Measurements from ENCODE around the gene NPPA. TPM values are rescaled to one million over a fixed set of nuclear protein-coding genes. Genes with fewer than 3 reads are reported as not detected.
A peak's percentile ranks its signal among the peaks of the same experiment; 100 is the strongest.

The NPPA gene
- total RNA-seq, 1 donor from 2014 or later = 1,100 TPM

DNA sequence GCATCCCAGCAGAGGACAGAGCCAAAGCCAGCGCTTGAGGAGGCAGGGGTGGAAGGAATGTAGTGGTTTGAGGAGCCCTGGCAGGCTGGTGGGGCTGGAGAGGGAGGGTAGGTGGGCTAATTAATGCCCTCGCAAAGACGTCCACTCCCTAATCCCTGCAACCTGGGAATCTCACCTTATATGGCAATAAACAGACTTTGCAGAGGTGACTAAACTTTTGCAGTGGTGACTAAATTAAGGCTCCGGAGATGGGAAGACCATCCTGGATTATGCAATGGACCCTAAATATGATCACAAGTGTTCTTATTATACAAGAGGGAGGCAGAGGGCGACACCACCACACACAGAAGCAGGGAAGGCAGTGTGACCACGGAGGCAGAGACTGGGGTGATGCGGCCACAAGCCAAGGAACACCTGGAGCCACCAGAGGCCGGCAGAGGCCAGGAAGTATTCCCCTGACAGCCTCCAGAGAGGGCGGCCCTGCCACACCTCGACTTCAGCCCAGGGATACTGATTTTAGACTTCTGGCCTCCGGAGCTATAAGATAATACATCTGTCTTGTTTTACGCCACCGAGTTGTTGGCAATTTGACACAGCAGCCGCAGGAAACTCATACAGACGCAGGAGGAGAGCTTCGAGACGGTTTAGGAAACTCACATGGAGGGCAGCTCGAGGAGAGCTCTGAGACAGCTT, 34.3 kb upstream of the NPPA start:
- Histone ChIP-seq H3K4me1 (peaks cover 80% of the 10 kb centered on the region), H3K27me3 (ENCODE audit: low read depth) (no peaks in the 10 kb centered on the region)
- intact Hi-C loops (cut with micrococcal nuclease) = no loop called here

GRCh38 chr1:11880911-11881748, 33.5 kb upstream of the NPPA start:
- Histone ChIP-seq H3K4me3 (no peak overlapping the region), H3K27me3 (ENCODE audit: low read depth) (no peaks in the 10 kb centered on the region), H3K4me1 (peaks cover 72% of the 10 kb centered on the region), H3K9me3 (replicated peaks) (no peaks in the 10 kb centered on the region), H3K27ac (replicated peaks) (peak overlapping the region; percentile 91), H3K36me3 (no peaks in the 10 kb centered on the region)
- intact Hi-C loops (cut with micrococcal nuclease) = no loop called here
- no peak for TF ChIP-seq CTCF (IDR thresholded peaks at IDR 0.05; ENCODE audit: borderline replicate concordance)
- peak; percentile 91 for DNase-seq

More for the DNA sequence above, 34.3 kb upstream of the NPPA start:
- H3K36me3 ChIP-seq = no peaks in the 10 kb centered on the region
- no peak overlapping the region for H3K4me3 ChIP-seq
- DNase-seq = no peak
- peak overlapping the region; percentile 91 for H3K27ac ChIP-seq (replicated peaks)
- no peaks in the 10 kb centered on the region for H3K9me3 ChIP-seq (replicated peaks)
- no peak for TF ChIP-seq CTCF (IDR thresholded peaks at IDR 0.05; ENCODE audit: borderline replicate concordance)

DNA sequence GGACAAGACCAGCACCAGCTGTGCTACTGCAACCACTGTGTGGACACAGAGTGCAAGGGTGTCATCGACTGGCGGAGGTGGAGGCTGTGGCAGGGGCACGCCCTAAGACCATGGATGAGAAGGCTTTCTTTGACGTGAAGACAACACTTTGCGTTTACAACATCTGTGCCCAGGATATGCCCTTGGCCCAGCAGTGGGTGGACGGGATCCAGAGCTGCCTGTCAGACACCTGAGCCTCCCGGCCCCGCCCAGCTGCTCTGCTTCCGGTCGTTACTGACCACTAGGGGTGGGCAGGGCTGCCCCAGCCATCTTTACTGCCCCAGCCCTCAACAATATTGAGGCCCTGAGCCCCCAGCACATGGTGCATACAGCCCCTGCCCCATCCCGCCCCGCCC, 32.6 kb upstream of the NPPA start:
- Histone ChIP-seq H3K36me3 (no peaks in the 10 kb centered on the region), H3K9me3 (replicated peaks) (no peaks in the 10 kb centered on the region), H3K27ac (replicated peaks) (peak overlapping the region; percentile 91), H3K27me3 (ENCODE audit: low read depth) (no peaks in the 10 kb centered on the region), H3K4me3 (no peak overlapping the region), H3K4me1 (peaks cover 70% of the 10 kb centered on the region)
- no peak for DNase-seq
- intact Hi-C loops (cut with micrococcal nuclease) = no loop called here
- TF ChIP-seq CTCF (IDR thresholded peaks at IDR 0.05; ENCODE audit: borderline replicate concordance) = no peak

DNA sequence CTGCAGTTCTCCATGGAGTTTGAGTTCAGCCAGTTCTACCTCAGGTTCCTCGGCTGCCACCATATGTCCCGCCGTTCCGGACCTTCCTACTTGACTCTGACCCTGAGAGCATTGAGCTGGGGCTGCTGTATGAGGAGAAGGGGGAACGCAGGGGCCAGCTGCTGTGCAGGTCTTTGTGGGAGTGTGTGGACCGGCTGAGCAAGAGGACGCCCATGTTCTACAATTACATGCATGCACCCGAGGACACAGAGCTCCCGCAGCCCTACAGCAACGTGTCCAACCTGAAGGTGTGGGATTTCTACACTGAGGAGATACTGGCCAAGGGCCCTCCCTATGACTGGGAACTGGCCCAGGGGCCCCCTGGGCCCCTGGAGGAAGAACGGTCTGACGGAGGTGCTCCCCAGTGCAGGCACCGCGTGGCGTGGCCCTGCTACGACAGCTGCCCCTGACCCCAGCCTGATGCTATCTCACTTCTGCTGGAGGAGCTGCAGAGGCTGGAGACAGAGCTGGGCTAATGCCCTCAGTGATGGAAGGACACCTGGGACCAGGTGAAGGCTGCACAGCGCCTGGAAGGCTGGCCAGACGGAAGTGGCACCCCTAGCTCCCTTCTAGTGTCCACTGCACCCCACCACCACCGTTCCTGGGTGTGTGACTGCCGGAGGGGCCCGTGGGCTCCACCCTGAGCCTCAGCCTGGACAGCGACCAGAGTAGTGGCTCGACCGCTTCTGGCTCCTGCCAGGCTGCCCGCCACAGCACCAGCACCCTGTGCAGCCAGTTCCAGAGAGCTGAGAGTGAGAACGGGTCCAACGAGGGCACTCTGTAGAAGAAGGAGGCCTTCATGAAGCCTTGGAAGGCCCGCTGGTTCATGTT, 32.0 kb upstream of the NPPA start:
- Histone ChIP-seq H3K36me3 (no peaks in the 10 kb centered on the region), H3K4me3 (no peak overlapping the region), H3K4me1 (peaks cover 73% of the 10 kb centered on the region), H3K9me3 (replicated peaks) (no peaks in the 10 kb centered on the region), H3K27me3 (ENCODE audit: low read depth) (no peaks in the 10 kb centered on the region), H3K27ac (replicated peaks) (peak overlapping the region; percentile 91)
- no peak for TF ChIP-seq CTCF (IDR thresholded peaks at IDR 0.05; ENCODE audit: borderline replicate concordance)
- intact Hi-C loops (cut with micrococcal nuclease) = no loop called here
- DNase-seq = no peak

GRCh38 chr1:11878891-11879190, 31.3 kb upstream of the NPPA start:
- Histone ChIP-seq H3K27me3 (ENCODE audit: low read depth) (no peaks in the 10 kb centered on the region), H3K27ac (replicated peaks) (no peak overlapping the region), H3K4me3 (no peak overlapping the region), H3K36me3 (no peaks in the 10 kb centered on the region), H3K4me1 (peaks cover 78% of the 10 kb centered on the region), H3K9me3 (replicated peaks) (no peaks in the 10 kb centered on the region)
- no peak for DNase-seq
- TF ChIP-seq CTCF (IDR thresholded peaks at IDR 0.05; ENCODE audit: borderline replicate concordance) = no peak
- intact Hi-C loops (cut with micrococcal nuclease) = no loop called here

Data from left ventricle myocardium inferior (tissue), 1 donor.